ENCODE results near the gene FGF12. TPM values are rescaled to one million over a fixed set of nuclear protein-coding genes. Genes with fewer than 3 reads are reported as not detected.

FGF12 gene
- total and polyA plus RNA-seq, 2 donors (not counting 1 experiment from before 2014, with no cell fraction given): 0.03 TPM; not detected in 1

DNA sequence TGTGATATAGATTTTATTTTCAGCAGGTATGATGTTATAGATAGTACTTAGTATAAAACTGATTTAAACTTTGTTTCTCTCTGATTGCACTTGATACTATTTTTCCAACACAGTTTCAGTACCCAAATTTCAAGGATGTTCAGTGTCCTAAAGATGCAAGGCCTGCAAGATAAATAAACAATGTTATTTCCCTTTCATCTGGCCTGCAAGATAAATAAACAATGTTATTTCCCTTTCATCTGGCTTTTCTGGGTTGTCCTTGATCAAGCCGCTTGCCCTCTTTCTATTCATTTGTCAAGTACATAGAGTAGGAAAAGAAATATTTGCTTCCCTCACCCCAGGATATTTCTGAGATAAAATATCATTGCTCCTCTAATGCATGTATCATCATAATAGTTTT lies 571.0 kb downstream of the FGF12 start:
- H3K9ac ChIP-seq (ENCODE audit: low read length): no peak overlapping the region
- H3K9me3 ChIP-seq (ENCODE audit: control extremely low read depth in 1 of 3, control insufficient read depth in 2 of 3, insufficient read depth in 1 of 3, low read length in 2 of 3): no peaks in the 10 kb centered on the region
- H3K36me3 ChIP-seq (replicated peaks in 1 of 2; ENCODE audit: control extremely low read depth in 1 of 2, control insufficient read depth in 1 of 2, extremely low read depth in 1 of 2, insufficient read depth in 2 of 2, low read length in 1 of 2): no peaks in the 10 kb centered on the region
- no peaks in the 10 kb centered on the region for H3K4me1 ChIP-seq (ENCODE audit: control insufficient read depth in 2 of 2, insufficient read depth in 2 of 2, low read length in 2 of 2)
- no peaks in the 10 kb centered on the region for H3K27me3 ChIP-seq (replicated peaks in 1 of 4; ENCODE audit: control extremely low read depth in 1 of 4, control insufficient read depth in 3 of 4, insufficient read depth in 4 of 4, low read length in 3 of 4)
- CTCF ChIA-PET: no interaction called here
- intact Hi-C loops (cut with micrococcal nuclease): no loop called here
- no peaks in the 10 kb centered on the region for H3K79me2 ChIP-seq (ENCODE audit: control insufficient read depth, insufficient read depth, low read length)
- no peaks in the 10 kb centered on the region for H3K9me3 Mint-ChIP-seq (ENCODE audit: insufficient read depth)
- no peak overlapping the region for H3K4me2 ChIP-seq (replicated peaks; ENCODE audit: low read depth, low read length, poor library complexity, severe bottlenecking)
- WGBS (ENCODE audit: insufficient coverage): no CpG with 5 or more reads among the region's 1 CpG
- peaks cover 11% of the 10 kb centered on the region for H3K27me3 Mint-ChIP-seq
- no peak overlapping the region for H3K27ac ChIP-seq (ENCODE audit: low read length in 2 of 2)
- POLR2A ChIA-PET: no interaction called here
- H3K4me1 Mint-ChIP-seq: no peaks in the 10 kb centered on the region
- DNase-seq (no peak), ATAC-seq (ENCODE audit: low read depth) (no peak)
- H3K4me3 Mint-ChIP-seq: no peak overlapping the region
- TF ChIP-seq, protein P1, sequence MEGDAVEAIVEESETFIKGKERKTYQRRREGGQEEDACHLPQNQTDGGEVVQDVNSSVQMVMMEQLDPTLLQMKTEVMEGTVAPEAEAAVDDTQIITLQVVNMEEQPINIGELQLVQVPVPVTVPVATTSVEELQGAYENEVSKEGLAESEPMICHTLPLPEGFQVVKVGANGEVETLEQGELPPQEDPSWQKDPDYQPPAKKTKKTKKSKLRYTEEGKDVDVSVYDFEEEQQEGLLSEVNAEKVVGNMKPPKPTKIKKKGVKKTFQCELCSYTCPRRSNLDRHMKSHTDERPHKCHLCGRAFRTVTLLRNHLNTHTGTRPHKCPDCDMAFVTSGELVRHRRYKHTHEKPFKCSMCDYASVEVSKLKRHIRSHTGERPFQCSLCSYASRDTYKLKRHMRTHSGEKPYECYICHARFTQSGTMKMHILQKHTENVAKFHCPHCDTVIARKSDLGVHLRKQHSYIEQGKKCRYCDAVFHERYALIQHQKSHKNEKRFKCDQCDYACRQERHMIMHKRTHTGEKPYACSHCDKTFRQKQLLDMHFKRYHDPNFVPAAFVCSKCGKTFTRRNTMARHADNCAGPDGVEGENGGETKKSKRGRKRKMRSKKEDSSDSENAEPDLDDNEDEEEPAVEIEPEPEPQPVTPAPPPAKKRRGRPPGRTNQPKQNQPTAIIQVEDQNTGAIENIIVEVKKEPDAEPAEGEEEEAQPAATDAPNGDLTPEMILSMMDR (IDR thresholded peaks at IDR 0.05): no peak
- TF ChIP-seq EZH2 (IDR thresholded peaks at IDR 0.05; ENCODE audit: borderline replicate concordance, insufficient read depth, low read depth, low read length, poor library complexity, severe bottlenecking): no peak
- no peak overlapping the region for H3K27ac Mint-ChIP-seq
- H4K20me1 ChIP-seq (ENCODE audit: control insufficient read depth, insufficient read depth, low read length, poor library complexity, severe bottlenecking): no peaks in the 10 kb centered on the region
- H3K4me3 ChIP-seq (ENCODE audit: control extremely low read depth in 1 of 5, extremely low read depth in 1 of 5, insufficient read depth in 1 of 5, low read depth in 2 of 5, low read length in 4 of 5): no peak overlapping the region
- no peak overlapping the region for H2AFZ ChIP-seq (ENCODE audit: insufficient read depth, low read depth, low read length, poor library complexity, severe bottlenecking)

DNA sequence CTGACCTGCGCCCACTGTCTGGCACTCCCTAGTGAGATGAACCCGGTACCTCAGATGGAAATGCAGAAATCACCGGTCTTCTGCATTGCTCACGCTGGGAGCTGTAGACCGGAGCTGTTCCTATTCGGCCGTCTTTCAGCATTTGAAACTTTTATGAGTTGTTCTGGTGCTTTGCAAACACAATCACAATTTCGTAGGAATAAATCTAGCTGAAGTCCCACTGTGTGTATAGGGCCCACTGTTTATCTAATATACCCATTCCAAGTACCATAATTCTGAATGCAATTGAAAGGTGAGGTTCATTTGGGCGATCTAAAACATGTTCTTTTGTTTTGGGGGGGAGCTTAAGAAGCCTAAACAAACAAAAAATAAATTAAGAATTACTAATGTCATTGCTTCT lies 572.1 kb downstream of the FGF12 start:
- Histone ChIP-seq H3K9me3 (ENCODE audit: control extremely low read depth in 1 of 3, control insufficient read depth in 2 of 3, insufficient read depth in 1 of 3, low read length in 2 of 3) (no peaks in the 10 kb centered on the region), H3K9ac (ENCODE audit: low read length) (no peak overlapping the region), H3K4me1 (ENCODE audit: control insufficient read depth in 2 of 2, insufficient read depth in 2 of 2, low read length in 2 of 2) (no peaks in the 10 kb centered on the region), H3K79me2 (ENCODE audit: control insufficient read depth, insufficient read depth, low read length) (no peaks in the 10 kb centered on the region), H3K4me2 (replicated peaks; ENCODE audit: low read depth, low read length, poor library complexity, severe bottlenecking) (peak overlapping the region; percentile 15), H3K27ac (ENCODE audit: low read length in 2 of 2) (no peak overlapping the region), H3K4me3 (ENCODE audit: control extremely low read depth in 1 of 5, extremely low read depth in 1 of 5, insufficient read depth in 1 of 5, low read depth in 2 of 5, low read length in 4 of 5) (no peak overlapping the region), H4K20me1 (ENCODE audit: control insufficient read depth, insufficient read depth, low read length, poor library complexity, severe bottlenecking) (no peaks in the 10 kb centered on the region), H2AFZ (ENCODE audit: insufficient read depth, low read depth, low read length, poor library complexity, severe bottlenecking) (no peak overlapping the region), H3K36me3 (replicated peaks in 1 of 2; ENCODE audit: control extremely low read depth in 1 of 2, control insufficient read depth in 1 of 2, extremely low read depth in 1 of 2, insufficient read depth in 2 of 2, low read length in 1 of 2) (no peaks in the 10 kb centered on the region), H3K27me3 (replicated peaks in 1 of 4; ENCODE audit: control extremely low read depth in 1 of 4, control insufficient read depth in 3 of 4, insufficient read depth in 4 of 4, low read length in 3 of 4) (no peaks in the 10 kb centered on the region)
- Mint-ChIP-seq H3K9me3 (ENCODE audit: insufficient read depth) (no peaks in the 10 kb centered on the region), H3K4me3 (peak overlapping the region; percentile 61), H3K4me1 (no peaks in the 10 kb centered on the region), H3K27ac (no peak overlapping the region), H3K27me3 (peaks cover 11% of the 10 kb centered on the region)
- ChIA-PET POLR2A (no interaction called here), CTCF (no interaction called here)
- intact Hi-C loops (cut with micrococcal nuclease): no loop called here
- TF ChIP-seq, protein P1 (IDR thresholded peaks at IDR 0.05): no peak
- TF ChIP-seq EZH2 (IDR thresholded peaks at IDR 0.05; ENCODE audit: borderline replicate concordance, insufficient read depth, low read depth, low read length, poor library complexity, severe bottlenecking): no peak
- WGBS (ENCODE audit: insufficient coverage): 13% methylated on average over 5 of the region's 9 CpGs
- DNase-seq: no peak
- no peak for ATAC-seq (ENCODE audit: low read depth)
